GM12878 (cell line): ENCODE measurements around the gene CWC22. TPM values are rescaled to one million over a fixed set of nuclear protein-coding genes. Genes with fewer than 3 reads are reported as not detected.

Experiments used
- ATAC-seq: fragments of 200-7000 bp; cut with Tn5 transposase; 3 replicates; pipeline ENCODE4 v1.9.1; 2020; ENCODE audit warnings: mild to moderate bottlenecking, moderate library complexity
- BruUV-seq: library from RNA; stranded (reverse); fragments of 400-500 nt; replicated peaks from 2 replicates; lab custom pipeline; 2021; lab: Mats Ljungman, UMichigan
- CTCF ChIA-PET: fragments of 300-600 bp; sonication (Branson Sonifier 250); formaldehyde crosslinking; extraction: SDS; loops from one replicate; lab custom pipeline; 2021; ENCODE audit warnings: inconsistent platforms; lab: Yijun Ruan, JAX
- POLR2A ChIA-PET: fragments of 350-600 bp; formaldehyde crosslinking; extraction: SDS; loops from one replicate; lab custom pipeline; 2021; ENCODE audit warnings: inconsistent platforms; lab: Charles Lee
- RAD21 ChIA-PET: fragments of 300-600 bp; sonication (Branson Sonifier 250); formaldehyde crosslinking; loops from one replicate; lab custom pipeline; 2023; ENCODE audit warnings: antibody characterized with exemption; ENCODE audit not compliant: unreplicated experiment; lab: Charles Lee
- SMC1A ChIA-PET: fragments of 300-600 bp; sonication (Branson Sonifier 250); formaldehyde crosslinking; loops from one replicate; lab custom pipeline; 2023; ENCODE audit not compliant: unreplicated experiment, uncharacterized antibody; lab: Charles Lee
- DNase-seq: peaks from one replicate; pipeline ENCODE4 v3.0.0-alpha.2; 2011; ENCODE audit warnings: low read depth, low spot score
- FAIRE-seq: peaks from 3 replicates; lab custom pipeline; 2011; peaks lifted over from hg19 to GRCh38; lab: Jason Lieb, UNC
- H2AFZ ChIP-seq: 2 replicates; pipeline ENCODE4 v1.6.0; 2011; ENCODE audit warnings: low read depth, low read length, control low read depth; ENCODE audit not compliant: control insufficient read depth
- H3K27ac ChIP-seq: 2 replicates; pipeline ENCODE4 v1.5.1; 2011; ENCODE audit warnings: control low read depth; ENCODE audit not compliant: control insufficient read depth, insufficient read depth
- H3K27me3 ChIP-seq, 2 experiments: replicated peaks in 1 of 2; 2 replicates each; pipeline versions ENCODE4 v1.6.0 to v1.6.1; 2011; ENCODE audit warnings: low read length in 1 of 2; ENCODE audit not compliant: control insufficient read depth in 2 of 2, insufficient read depth in 2 of 2
- H3K36me3 ChIP-seq, 2 experiments: 2 replicates each; pipeline ENCODE4 v1.5.1; 2011; ENCODE audit warnings: low read length in 1 of 2; ENCODE audit not compliant: control insufficient read depth in 2 of 2, insufficient read depth in 2 of 2
- H3K4me1 ChIP-seq: 2 replicates; pipeline ENCODE4 v1.6.1; 2011; ENCODE audit warnings: mild to moderate bottlenecking, low read length, moderate library complexity, mixed read lengths; ENCODE audit not compliant: control insufficient read depth, insufficient read depth
- H3K4me2 ChIP-seq: 2 replicates; pipeline ENCODE4 v1.6.0; 2011; ENCODE audit warnings: control low read depth; ENCODE audit not compliant: control insufficient read depth, insufficient read depth
- H3K4me3 ChIP-seq: fragments of 200-600 bp; sonication (generic); 2 replicates; pipeline ENCODE4 v1.5.1; 2016
- H3K79me2 ChIP-seq: 2 replicates; pipeline ENCODE4 v1.6.0; 2011; ENCODE audit warnings: low read length; ENCODE audit not compliant: control insufficient read depth, insufficient read depth
- H3K9ac ChIP-seq: 2 replicates; pipeline ENCODE4 v1.8.0; 2011; ENCODE audit warnings: low read length, control low read depth, mixed read lengths; ENCODE audit not compliant: control insufficient read depth, insufficient read depth
- H3K9me3 ChIP-seq: replicated peaks from 3 replicates; pipeline ENCODE4 v1.5.1; 2011; ENCODE audit warnings: mild to moderate bottlenecking, low read length; ENCODE audit not compliant: control insufficient read depth, insufficient read depth
- H4K20me1 ChIP-seq: 2 replicates; pipeline ENCODE4 v1.6.0; 2011; ENCODE audit not compliant: control insufficient read depth, insufficient read depth
- BACH1 ChIP-seq: fragments of 450-650 bp; IDR thresholded peaks from 2 replicates; pipeline ENCODE4 v1.6.1; 2017; ENCODE audit warnings: mild to moderate bottlenecking, borderline replicate concordance
- BRCA1 ChIP-seq: IDR thresholded peaks from 2 replicates; pipeline ENCODE4 v1.6.1; 2011; ENCODE audit warnings: low read depth, low read length, improper control_type of control experiment
- CEBPB ChIP-seq, 2 experiments: fragments of 150-350 bp in 1 of 2; IDR thresholded peaks; 2 replicates each; pipeline ENCODE4 v1.6.1; 2012 to 2014; ENCODE audit warnings: low read depth in 2 of 2, low read length in 2 of 2, borderline replicate concordance in 1 of 2, inconsistent platforms in 1 of 2
- GABPA ChIP-seq: IDR thresholded peaks from 2 replicates; pipeline ENCODE4 v1.6.1; 2014; ENCODE audit warnings: antibody characterized with exemption, low read depth, mild to moderate bottlenecking, inconsistent platforms
- IRF4 ChIP-seq: IDR thresholded peaks from 2 replicates; pipeline ENCODE4 v1.6.1; 2011; ENCODE audit warnings: low read depth, low read length
- JUNB ChIP-seq: IDR thresholded peaks from 2 replicates; pipeline ENCODE4 v1.6.1; 2016; ENCODE audit warnings: antibody characterized with exemption, mild to moderate bottlenecking
- MXI1 ChIP-seq: fragments of 150-350 bp; IDR thresholded peaks from 2 replicates; pipeline ENCODE4 v1.6.1; 2011; ENCODE audit warnings: low read depth, mild to moderate bottlenecking, inconsistent platforms, low read length, improper control_type of control experiment
- NR2C1 ChIP-seq: fragments of 450-650 bp; IDR thresholded peaks from 2 replicates; pipeline ENCODE4 v1.6.1; 2017; ENCODE audit warnings: antibody characterized with exemption, mild to moderate bottlenecking, moderate library complexity
- POLR2AphosphoS5 ChIP-seq: IDR thresholded peaks from 2 replicates; pipeline ENCODE4 v1.6.1; 2011; ENCODE audit warnings: mild to moderate bottlenecking, low read length, inconsistent platforms
- POU2F2 ChIP-seq: IDR thresholded peaks from 3 replicates; pipeline ENCODE4 v1.6.1; 2011; ENCODE audit warnings: low read depth, mild to moderate bottlenecking, low read length, borderline replicate concordance
- RB1 ChIP-seq: fragments of 450-650 bp; formaldehyde crosslinking; IDR thresholded peaks from 2 replicates; pipeline ENCODE4 v1.6.1; 2017; ENCODE audit warnings: mild to moderate bottlenecking, borderline replicate concordance
- SIX5 ChIP-seq: IDR thresholded peaks from 2 replicates; pipeline ENCODE4 v1.6.1; 2011; ENCODE audit warnings: mild to moderate bottlenecking, low read depth, low read length, moderate library complexity; ENCODE audit not compliant: severe bottlenecking
- SMC3 ChIP-seq: IDR thresholded peaks from 2 replicates; pipeline ENCODE4 v1.6.1; 2011; ENCODE audit warnings: low read length, improper control_type of control experiment, borderline replicate concordance
- TAF1 ChIP-seq: IDR thresholded peaks from 2 replicates; pipeline ENCODE4 v1.6.1; 2011; ENCODE audit warnings: mild to moderate bottlenecking, low read depth, low read length, borderline replicate concordance
- TARDBP ChIP-seq: IDR thresholded peaks from 2 replicates; pipeline ENCODE4 v1.6.1; 2016; ENCODE audit warnings: borderline replicate concordance
- WRNIP1 ChIP-seq: IDR thresholded peaks from 2 replicates; pipeline ENCODE4 v1.6.1; 2011; ENCODE audit warnings: low read depth, low read length, improper control_type of control experiment, borderline replicate concordance
- ZBED1 ChIP-seq: IDR thresholded peaks from 2 replicates; pipeline ENCODE4 v1.6.1; 2016; ENCODE audit warnings: borderline replicate concordance
- ZNF622 ChIP-seq: fragments of 450-650 bp; IDR thresholded peaks from 2 replicates; pipeline ENCODE4 v1.6.1; 2017; ENCODE audit warnings: mild to moderate bottlenecking, inconsistent platforms
- WGBS: methylation state at CpG from one replicate; pipeline ENCODE4 v1.1.6; 2016; ENCODE audit warnings: low lambda C conversion rate; ENCODE audit not compliant: insufficient replicate concordance, insufficient coverage; ENCODE audit errors: missing lambda C conversion rate; 5-methylcytosine and 5-hydroxymethylcytosine counted together
- in situ Hi-C: fragments of 300-500 bp; cut with MboI; formaldehyde crosslinking; loops from 9 replicates; pipeline ENCODE4 v1.14.3; 2018; ENCODE audit warnings: mixed read lengths
- intact Hi-C: fragments of 100-400 bp; cut with micrococcal nuclease; formaldehyde crosslinking; loops from one replicate; pipeline ENCODE4 v1.14.2; 2022; ENCODE audit not compliant: unreplicated experiment
- polyA plus RNA-seq, 11 experiments: library from polyadenylated mRNA; depleted of rRNA in 4 of 11; unstranded in 6 of 11; stranded (reverse) in 5 of 11; fragments of >200 nt; fragmentation: Nextera tagmentation in 4 of 11; fragmentation: Illumina TruSeq in 1 of 11; extraction: Ambion mirVana in 4 of 11; extraction: Trizol in 1 of 11; gene quantifications; 1 replicate in 1 of 11; 2 replicates in 10 of 11; pipeline versions ENCODE4 v1.2.1 to v1.2.3, GENCODE V29; 2011 to 2016; ENCODE audit warnings: inconsistent platforms in 2 of 11, missing spikeins in 2 of 11, low read depth in 1 of 11
- total RNA-seq, 4 experiments: library from RNA; depleted of rRNA in 3 of 4; stranded (reverse); fragments of >200 nt in 3 of 4; fragmentation: Illumina TruSeq in 1 of 4; extraction: Trizol in 1 of 4; gene quantifications; 2 replicates each; pipeline versions ENCODE4 v1.2.1 to v1.2.3, GENCODE V29; 2013 to 2021
- TF ChIP-seq, protein P1 (sequence below): IDR thresholded peaks from 2 replicates; pipeline ENCODE4 v1.6.1; 2011; ENCODE audit warnings: low read depth, low read length, improper control_type of control experiment, borderline replicate concordance
- TF ChIP-seq, protein P2 (sequence below): IDR thresholded peaks from 2 replicates; pipeline ENCODE4 v1.6.1; 2011; ENCODE audit warnings: borderline replicate concordance, low read depth, mild to moderate bottlenecking, moderate library complexity, low read length; ENCODE audit not compliant: insufficient read depth, poor library complexity, severe bottlenecking
- TF ChIP-seq, protein P3 (sequence below): IDR thresholded peaks from 2 replicates; pipeline ENCODE4 v1.6.1; 2011; ENCODE audit warnings: mild to moderate bottlenecking, low read depth, low read length, moderate library complexity; ENCODE audit not compliant: insufficient replicate concordance

CWC22 gene
- total and polyA plus RNA-seq, 10 of the 15 experiments (the other 5 are each of a cell fraction or from before 2014, with no cell fraction given), result 8.2 to 38.5 (median 26.3) TPM

DNA sequence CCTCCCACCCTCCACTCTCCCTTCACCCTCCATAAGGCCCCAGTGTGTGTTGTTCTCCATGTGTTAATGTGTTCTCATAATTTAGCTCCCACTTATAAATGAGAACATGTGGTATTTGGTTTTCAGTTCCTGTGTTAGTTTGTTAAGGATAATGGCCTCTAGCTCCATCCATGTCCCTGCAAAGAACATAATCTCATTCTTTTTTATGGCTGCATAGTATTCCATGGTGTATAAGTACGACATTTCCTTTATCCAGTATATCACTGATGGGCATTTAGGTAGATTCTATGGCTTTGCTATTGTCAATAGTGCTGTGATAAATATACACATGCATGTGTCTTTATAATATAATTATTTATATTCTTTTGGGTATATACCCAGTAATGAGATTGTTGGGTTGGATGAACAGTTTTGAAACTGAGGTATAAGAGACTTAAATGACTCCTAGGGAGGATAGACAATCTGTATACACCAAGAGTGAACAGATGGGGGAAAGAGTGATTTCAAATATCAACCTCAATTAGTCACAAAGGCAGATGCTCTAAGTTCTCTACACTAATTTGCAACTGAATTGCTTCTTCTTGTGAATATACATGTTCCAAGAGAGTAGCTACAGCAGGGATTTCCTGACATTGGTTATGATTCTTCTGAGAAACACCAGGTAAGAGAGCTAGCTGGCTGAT, 23.7 kb downstream of the CWC22 start (continued):
- no peak for TF ChIP-seq WRNIP1
- TF ChIP-seq SIX5, result no peak
- TF ChIP-seq NR2C1, result no peak
- TF ChIP-seq CEBPB (IDR thresholded peaks at IDR 0.05; ENCODE audit: borderline replicate concordance in 1 of 2, low read depth in 2 of 2, low read length in 2 of 2), result no peak
- no peak for TF ChIP-seq TAF1
- TF ChIP-seq BACH1, result no peak

DNA sequence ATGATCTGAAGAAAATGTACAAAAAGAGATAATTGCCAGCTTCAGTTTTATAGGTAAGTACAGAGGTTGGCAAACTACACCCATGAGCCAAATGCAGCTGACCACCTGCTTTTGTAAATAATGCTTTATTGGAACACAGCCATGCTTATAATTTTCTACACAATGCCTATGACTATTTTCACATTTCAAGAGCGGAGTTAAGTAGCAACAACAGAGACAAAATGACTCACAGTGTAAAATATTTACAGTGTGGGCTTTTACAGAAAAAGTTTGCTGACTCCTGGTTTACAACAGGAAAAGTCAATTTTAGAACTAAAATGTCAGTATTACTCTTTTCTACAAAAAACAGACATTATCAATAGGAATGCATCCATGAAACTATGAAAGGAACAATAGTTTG, 26.0 kb downstream of the CWC22 start:
- Histone ChIP-seq H3K4me3 (no peak overlapping the region), H4K20me1 (no peaks in the 10 kb centered on the region), H3K9me3 (no peaks in the 10 kb centered on the region), H3K79me2 (no peaks in the 10 kb centered on the region), H3K27me3 (no peaks in the 10 kb centered on the region), H2AFZ (no peak overlapping the region), H3K4me1 (no peaks in the 10 kb centered on the region), H3K4me2 (no peak overlapping the region), H3K9ac (no peak overlapping the region), H3K36me3 (peaks cover 2 to 32% of the 10 kb centered on the region in 2 experiments; a peak in 3 of 4 replicates), H3K27ac (no peak overlapping the region)
- in situ Hi-C loops, result no loop called here
- SMC1A ChIA-PET, result interaction anchor here (0.5 to 1.8 kb wide), 4 partner anchors 10 to 1008 kb away, joined by 3 to 5 read pairs (median 4); no protein-coding TSS in a partner anchor
- CTCF ChIA-PET, result interaction anchor here (1.2 to 1.5 kb wide), 2 partner anchors 24 to 83 kb away, joined by 3 to 4 read pairs; no protein-coding TSS in a partner anchor
- no peak for FAIRE-seq
- intact Hi-C loops, result no loop called here
- WGBS, result 100% methylated on average over 1 of the region's 1 CpG
- no peak for ATAC-seq
- RAD21 ChIA-PET, result no interaction called here
- POLR2A ChIA-PET, result no interaction called here
- TF ChIP-seq MXI1 (no peak), IRF4 (no peak), SMC3 (no peak), ZBED1 (no peak), GABPA (no peak), BRCA1 (no peak), RB1 (no peak), ZNF622 (no peak), POU2F2 (no peak), JUNB (no peak), POLR2AphosphoS5 (no peak), NR2C1 (no peak), TARDBP (no peak)
- TF ChIP-seq, protein P1, sequence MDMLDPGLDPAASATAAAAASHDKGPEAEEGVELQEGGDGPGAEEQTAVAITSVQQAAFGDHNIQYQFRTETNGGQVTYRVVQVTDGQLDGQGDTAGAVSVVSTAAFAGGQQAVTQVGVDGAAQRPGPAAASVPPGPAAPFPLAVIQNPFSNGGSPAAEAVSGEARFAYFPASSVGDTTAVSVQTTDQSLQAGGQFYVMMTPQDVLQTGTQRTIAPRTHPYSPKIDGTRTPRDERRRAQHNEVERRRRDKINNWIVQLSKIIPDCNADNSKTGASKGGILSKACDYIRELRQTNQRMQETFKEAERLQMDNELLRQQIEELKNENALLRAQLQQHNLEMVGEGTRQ, result no peak
- TF ChIP-seq, protein P2, sequence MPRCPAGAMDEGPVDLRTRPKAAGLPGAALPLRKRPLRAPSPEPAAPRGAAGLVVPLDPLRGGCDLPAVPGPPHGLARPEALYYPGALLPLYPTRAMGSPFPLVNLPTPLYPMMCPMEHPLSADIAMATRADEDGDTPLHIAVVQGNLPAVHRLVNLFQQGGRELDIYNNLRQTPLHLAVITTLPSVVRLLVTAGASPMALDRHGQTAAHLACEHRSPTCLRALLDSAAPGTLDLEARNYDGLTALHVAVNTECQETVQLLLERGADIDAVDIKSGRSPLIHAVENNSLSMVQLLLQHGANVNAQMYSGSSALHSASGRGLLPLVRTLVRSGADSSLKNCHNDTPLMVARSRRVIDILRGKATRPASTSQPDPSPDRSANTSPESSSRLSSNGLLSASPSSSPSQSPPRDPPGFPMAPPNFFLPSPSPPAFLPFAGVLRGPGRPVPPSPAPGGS, result no peak
- TF ChIP-seq, protein P3, sequence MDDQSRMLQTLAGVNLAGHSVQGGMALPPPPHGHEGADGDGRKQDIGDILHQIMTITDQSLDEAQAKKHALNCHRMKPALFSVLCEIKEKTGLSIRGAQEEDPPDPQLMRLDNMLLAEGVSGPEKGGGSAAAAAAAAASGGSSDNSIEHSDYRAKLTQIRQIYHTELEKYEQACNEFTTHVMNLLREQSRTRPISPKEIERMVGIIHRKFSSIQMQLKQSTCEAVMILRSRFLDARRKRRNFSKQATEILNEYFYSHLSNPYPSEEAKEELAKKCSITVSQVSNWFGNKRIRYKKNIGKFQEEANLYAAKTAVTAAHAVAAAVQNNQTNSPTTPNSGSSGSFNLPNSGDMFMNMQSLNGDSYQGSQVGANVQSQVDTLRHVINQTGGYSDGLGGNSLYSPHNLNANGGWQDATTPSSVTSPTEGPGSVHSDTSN, result no peak
- no peak for DNase-seq
- no TSS peak for BruUV-seq
